Measurements from ENCODE around the gene PDE4D.

Gene PDE4D

DNA sequence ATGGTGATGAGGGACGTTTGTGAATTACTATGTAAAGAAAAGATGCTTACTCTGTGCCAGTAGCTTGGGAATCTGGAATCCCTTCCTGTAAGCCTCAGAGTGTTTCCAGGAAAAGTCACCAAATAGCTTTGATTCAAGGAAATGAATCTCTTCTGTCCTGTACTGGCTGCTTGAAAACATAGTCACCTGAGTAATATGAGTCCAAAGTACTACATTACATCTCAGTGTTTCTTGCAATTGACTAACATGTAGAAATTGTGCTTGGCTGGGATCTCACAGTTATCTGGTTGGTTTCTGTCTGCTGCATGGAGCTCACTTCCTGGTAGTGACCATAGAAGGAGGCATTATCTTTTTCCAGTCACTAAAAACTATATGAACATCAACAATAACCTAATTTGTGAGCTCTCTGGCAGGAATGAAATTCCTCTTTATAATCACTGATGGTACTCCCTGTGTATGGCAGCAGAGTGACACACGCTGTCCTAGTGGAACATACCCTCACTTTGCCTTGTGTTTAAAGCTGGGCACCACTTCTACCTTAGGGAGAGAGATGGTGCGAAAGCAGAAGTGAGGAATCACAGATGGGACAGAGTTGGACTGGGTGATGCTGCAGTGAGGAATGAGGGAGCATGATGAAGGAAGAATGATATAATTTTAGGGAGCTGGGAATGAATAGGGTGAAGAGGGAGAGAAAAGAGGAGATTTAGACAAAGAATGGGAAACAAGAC is 742.2 kb downstream of the PDE4D start:
- DNase-seq: no peak

GRCh38 chr5:59149827-59150226 is 743.7 kb downstream of the PDE4D start:
- DNase-seq: no peak

DNA sequence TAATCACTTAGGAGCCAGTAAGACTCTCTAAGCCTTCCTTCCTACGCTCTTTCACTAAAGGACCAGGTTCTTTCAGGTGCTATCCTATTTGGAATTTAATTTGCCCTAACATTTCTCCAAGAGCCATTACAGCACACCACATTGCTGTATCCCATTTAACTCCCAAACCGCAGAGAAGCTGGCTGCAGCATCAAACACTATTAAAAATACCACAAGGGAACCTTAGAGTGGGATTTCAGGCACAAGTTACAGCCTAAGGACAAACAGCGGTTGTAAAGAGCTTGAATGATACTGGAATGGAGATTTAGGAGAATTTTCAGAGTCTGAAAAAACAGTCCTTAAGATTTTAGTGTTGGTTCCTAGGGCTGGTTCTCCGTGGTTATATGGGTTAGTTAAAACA is 744.3 kb downstream of the PDE4D start:
- no peak for DNase-seq

GRCh38 chr5:59146729-59147128 is 746.8 kb downstream of the PDE4D start:
- no peak for DNase-seq

DNA sequence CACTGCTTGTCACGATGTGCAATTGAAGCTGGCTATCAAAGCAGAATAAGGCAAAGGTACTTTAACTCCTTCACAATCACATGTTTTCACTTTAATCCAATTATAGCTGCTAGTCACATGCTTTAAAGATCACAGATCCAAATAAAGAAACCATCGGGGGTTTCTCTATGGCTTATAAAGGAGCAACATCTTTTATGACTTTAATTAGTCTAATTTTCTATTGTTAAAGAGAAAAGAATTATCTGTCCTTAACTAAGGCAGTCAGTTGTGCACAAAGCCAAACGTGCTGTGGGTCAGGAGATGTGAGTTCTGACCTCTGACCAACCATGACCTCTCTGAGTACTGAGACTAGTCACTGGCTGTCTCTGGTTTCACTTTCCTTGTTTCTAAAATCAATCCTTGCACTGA is 749.6 kb downstream of the PDE4D start:
- peak; percentile 6 for DNase-seq

DNA sequence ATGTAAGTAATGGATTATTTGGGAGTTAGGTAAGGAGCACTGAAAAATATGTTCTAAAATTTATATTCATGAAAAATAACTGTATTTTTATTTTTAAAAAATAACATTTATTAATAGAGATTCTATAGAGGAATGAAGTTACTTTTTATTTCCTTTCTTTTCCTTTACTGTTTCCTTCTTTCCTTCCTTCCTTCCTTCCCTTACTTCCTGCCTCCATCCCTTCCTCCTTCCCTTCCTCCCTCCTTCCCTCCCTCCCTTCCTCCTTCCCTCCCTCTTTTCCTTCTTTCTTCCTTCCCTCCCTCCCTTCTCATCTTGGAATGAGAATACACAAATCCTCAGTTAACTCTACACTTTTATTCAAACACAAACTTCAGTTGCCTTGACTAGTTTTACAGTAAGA is 750.6 kb downstream of the PDE4D start:
- no peak for DNase-seq

DNA sequence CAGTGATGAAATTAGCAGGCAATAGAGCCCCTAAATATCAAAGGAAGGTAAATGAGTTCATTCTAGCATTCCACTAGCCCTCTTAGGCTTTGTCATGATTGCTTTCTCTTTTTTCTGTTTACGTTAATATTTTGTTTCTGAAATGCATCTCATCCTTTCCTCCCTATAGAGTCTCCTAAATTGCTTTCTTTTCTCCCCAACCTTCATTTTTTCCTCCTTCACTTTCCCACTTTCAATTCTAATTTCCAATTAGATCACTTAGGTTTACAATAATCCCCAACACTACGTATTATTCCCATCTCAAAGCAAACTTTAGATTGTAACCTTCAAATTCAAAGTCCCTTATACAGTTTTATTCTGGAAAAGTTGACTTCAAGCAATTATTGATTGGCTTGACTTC is 751.4 kb downstream of the PDE4D start:
- DNase-seq: no peak

GRCh38 chr5:59140133-59140532 is 753.4 kb downstream of the PDE4D start:
- no peak for DNase-seq

GRCh38 chr5:59139695-59140094 is 753.8 kb downstream of the PDE4D start:
- DNase-seq: no peak

GRCh38 chr5:59138509-59138908 is 755.0 kb downstream of the PDE4D start:
- no peak for DNase-seq

GRCh38 chr5:59137846-59138245 is 755.7 kb downstream of the PDE4D start:
- DNase-seq: no peak

GRCh38 chr5:59136549-59136948 is 757.0 kb downstream of the PDE4D start:
- DNase-seq: no peak

- no peak for DNase-seq
Measured at GRCh38 chr5:59134471-59135163, 758.9 kb downstream of the PDE4D start.

DNA sequence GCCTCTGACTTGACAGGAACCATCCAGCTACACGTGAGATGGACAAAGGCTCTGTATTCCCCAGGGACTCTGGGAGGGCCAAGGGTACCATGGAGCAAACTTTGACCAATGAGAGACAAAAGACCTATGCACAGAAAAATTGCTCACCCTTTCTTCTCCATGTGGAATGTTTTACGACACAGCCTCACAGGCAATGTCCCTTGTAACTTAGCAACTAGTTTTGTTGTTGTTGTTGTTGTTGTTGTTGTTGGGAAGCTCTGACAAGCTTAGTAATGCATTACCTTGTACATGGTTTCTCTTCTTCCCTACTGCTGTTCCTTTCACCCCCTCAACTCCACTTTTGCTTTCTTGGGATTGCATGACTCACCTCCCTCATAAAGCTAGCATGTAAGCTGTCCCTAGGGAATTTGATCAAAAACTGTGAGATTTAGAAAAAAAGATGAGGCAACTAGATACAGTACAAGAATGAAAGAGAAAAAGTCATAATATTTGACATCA is 759.7 kb downstream of the PDE4D start:
- DNase-seq: no peak

GRCh38 chr5:59132131-59132530 is 761.4 kb downstream of the PDE4D start:
- no peak for DNase-seq

GRCh38 chr5:59130431-59130830 is 763.1 kb downstream of the PDE4D start:
- DNase-seq: no peak

DNA sequence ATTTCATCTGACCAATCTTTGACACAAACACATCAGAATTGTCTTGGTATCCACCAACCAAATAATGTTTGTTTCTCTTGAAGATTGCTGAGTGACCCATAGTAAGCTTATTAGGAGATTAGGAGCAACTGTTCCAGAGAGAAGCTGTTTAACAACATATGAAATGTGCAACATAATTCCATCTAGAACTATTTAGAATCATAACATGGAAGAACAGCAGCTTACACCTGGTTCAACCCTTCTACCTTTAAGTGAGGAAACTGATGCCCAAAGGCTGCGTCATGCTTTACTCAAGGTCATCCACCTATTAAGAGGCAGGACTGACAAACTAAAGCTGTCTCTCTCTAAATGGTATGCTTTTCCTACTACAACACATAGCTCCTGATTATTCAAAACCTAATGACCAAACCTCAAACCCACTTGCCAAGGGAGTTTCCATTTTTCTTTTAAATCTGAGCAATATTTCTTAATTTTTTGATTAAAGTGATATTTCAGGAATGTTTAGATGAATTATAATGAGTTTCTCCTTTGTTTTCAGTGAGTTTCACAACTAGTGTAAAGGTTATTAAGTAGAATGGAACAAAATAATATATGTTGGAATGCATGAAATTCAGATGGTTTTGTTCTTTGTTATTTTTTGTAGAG is 764.8 kb downstream of the PDE4D start:
- no peak for DNase-seq

DNA sequence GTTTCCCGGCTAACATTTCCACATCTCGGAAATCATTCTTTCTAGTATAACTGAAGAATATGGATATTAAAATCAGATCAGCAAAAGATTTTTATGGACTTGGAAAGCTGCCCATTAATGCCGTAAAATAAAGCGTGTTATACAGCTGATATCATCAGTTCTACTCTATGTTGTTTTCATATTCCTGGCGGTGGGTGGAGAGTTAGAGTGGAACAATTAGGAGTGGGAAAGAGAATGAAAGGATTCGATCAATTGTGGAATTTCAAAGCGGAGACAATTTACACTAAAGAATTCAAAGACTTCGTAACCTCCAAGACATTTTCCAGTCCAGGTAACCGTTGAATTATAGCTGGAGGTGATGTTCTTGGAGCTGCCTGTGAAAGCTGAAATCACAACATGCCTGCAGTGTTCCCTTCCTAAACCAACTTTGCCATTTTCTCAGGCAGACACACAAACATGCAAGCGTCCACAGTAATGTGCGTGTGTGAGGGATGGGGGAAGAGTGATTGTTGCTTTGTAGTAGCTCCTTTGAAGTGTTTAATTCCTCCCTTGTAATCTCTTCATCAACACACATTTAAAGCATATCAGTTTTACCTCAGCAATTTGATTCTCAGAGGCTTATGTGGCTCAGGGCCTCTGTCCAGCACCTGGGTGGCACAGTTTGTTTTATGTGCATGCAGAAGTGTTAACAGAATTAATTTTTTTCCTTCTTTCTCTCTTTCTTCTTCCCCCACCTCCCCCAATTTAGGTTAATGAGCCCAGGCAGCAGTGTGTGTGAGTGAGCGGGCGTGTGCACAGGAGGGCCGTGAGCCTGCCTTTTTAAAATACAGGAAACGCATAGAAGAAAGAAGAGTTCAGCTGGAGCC is 766.6 kb downstream of the PDE4D start:
- no peak for DNase-seq

GRCh38 chr5:59126016-59126707 is 767.4 kb downstream of the PDE4D start:
- no peak for DNase-seq

DNA sequence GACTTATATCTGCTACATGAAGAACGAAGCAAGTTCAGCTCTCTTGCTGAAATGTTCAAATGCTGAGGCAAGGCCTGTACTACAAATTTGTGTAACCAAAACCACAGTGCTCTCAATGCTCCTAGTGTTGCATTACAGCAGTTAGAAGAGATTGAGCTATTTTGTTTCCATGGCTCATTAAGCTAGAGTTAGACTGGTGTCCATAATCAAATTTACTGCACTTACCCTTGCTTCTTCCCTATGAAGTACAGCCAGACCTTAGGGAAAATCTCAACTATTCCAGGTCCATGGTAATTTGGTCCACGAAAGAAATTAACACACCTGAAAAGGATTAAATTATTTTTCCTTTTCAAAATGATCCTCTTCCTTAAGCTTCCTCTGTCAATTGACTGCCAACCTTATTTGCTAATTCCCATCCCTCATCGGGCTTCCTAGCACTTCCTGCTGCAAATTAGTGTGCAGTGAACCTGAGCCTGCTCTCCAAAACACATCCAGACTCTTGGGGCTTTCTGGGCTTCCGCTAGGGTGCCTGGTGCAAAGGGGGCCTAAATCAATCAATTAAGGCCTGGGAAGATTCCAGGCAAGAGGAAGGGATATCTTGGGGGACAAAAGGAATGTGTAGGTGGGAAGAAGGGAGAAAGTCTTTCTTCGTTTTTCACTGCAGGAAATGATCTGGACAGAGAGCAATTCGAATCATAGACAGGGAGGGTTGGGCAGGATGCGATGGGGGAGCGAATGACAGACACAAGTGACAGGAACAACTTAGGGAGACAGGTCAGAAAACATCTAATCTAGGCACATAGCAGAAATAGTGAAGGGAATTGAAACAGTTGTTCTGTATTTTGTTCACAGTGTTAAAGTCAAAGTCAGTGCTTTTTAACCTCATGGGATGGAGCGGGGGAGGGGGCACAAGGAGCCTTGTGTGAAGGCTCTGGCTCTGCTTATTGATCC is 768.2 kb downstream of the PDE4D start:
- no peak for DNase-seq

All from COR-L47 (cell line).